Transverse colon (tissue), 4 donors: ENCODE measurements around the gene CHST11.
"Not testable (repeated sequence)": the region's sequence is repeated elsewhere in the genome, so short reads cannot be mapped to it uniquely, and the experiment has no call there.

ENCODE experiments used
- EP300 ChIP-seq: sonication (generic); formaldehyde crosslinking; IDR thresholded peaks from one replicate; pipeline ENCODE4 v1.6.1; 2017; ENCODE audit warnings: antibody characterized with exemption, low read depth
- POLR2A ChIP-seq: fragments of 450-650 bp; IDR thresholded peaks from one replicate; pipeline ENCODE4 v1.6.1; 2016; ENCODE audit warnings: antibody characterized with exemption, mild to moderate bottlenecking, moderate library complexity
- POLR2AphosphoS5 ChIP-seq, 3 donors: sonication (generic); formaldehyde crosslinking; IDR thresholded peaks; one replicate each; pipeline ENCODE4 v1.6.1; 2016; ENCODE audit warnings: antibody characterized with exemption in 3 of 3
- TF ChIP-seq, protein P1 (sequence below), 5 experiments: fragments of 200-600 bp in 3 of 5; fragments of 450-650 bp in 2 of 5; sonication (generic) in 3 of 5; IDR thresholded peaks; 1 replicate in 2 of 5; 2 replicates in 3 of 5; pipeline ENCODE4 v1.5.1; 2016 to 2017; ENCODE audit warnings: antibody characterized with exemption in 5 of 5, inconsistent platforms in 3 of 5, mild to moderate bottlenecking in 2 of 5, moderate library complexity in 1 of 5

DNA sequence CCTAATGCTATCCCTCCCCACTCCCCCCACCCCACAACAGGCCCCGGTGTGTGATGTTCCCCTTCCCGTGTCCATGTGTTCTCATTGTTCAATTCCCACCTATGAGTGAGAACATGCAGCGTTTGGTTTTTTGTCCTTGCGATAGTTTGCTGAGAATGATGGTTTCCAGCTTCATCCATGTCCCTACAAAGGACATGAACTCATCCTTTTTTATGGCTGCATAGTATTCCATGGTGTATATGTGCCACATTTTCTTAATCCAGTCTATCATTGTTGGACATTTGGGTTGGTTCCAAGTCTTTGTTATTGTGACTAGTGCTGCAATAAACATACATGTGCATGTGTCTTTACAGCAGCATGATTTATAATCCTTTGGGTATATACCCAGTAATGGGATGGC lies 349.4 kb downstream of the CHST11 start:
- TF ChIP-seq, protein P1, sequence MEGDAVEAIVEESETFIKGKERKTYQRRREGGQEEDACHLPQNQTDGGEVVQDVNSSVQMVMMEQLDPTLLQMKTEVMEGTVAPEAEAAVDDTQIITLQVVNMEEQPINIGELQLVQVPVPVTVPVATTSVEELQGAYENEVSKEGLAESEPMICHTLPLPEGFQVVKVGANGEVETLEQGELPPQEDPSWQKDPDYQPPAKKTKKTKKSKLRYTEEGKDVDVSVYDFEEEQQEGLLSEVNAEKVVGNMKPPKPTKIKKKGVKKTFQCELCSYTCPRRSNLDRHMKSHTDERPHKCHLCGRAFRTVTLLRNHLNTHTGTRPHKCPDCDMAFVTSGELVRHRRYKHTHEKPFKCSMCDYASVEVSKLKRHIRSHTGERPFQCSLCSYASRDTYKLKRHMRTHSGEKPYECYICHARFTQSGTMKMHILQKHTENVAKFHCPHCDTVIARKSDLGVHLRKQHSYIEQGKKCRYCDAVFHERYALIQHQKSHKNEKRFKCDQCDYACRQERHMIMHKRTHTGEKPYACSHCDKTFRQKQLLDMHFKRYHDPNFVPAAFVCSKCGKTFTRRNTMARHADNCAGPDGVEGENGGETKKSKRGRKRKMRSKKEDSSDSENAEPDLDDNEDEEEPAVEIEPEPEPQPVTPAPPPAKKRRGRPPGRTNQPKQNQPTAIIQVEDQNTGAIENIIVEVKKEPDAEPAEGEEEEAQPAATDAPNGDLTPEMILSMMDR (IDR thresholded peaks at IDR 0.05): not testable (repeated sequence)
- TF ChIP-seq POLR2A; EP300; POLR2AphosphoS5 (IDR thresholded peaks at IDR 0.05): not testable (repeated sequence)
